HCT116 (cell line): ENCODE data around the gene MAP7. TPM values are rescaled to one million over a fixed set of nuclear protein-coding genes. Genes with fewer than 3 reads are reported as not detected.

Source experiments
- ATAC-seq: fragments of 200-7000 bp; cut with Tn5 transposase; 2 replicates; pipeline ENCODE4 v1.9.1; 2020; ENCODE audit warnings: mild to moderate bottlenecking, moderate library complexity
- BruUV-seq: library from RNA; stranded (reverse); fragments of 400-500 nt; replicated peaks from 2 replicates; lab custom pipeline; 2021; lab: Mats Ljungman, UMichigan
- CTCF ChIA-PET: fragments of 300-600 bp; sonication (Branson Sonifier 250); formaldehyde crosslinking; loops from one replicate; lab custom pipeline; 2021; ENCODE audit warnings: antibody characterized with exemption; lab: Charles Lee
- POLR2A ChIA-PET: fragments of 300-600, 350-600 bp; sonication (Branson Sonifier 250); formaldehyde crosslinking; loops from one replicate; lab custom pipeline; 2021; ENCODE audit warnings: antibody characterized with exemption; lab: Charles Lee
- RAD21 ChIA-PET, 2 experiments: fragments of 300-600 bp; sonication (Branson Sonifier 250); formaldehyde crosslinking; loops; one replicate each; lab custom pipeline; 2023; ENCODE audit warnings: low total read pairs in 2 of 2; ENCODE audit not compliant: uncharacterized antibody in 2 of 2, unreplicated experiment in 2 of 2, low non-redundant PET in 1 of 2; lab: Charles Lee
- DNase-seq: peaks from one replicate; pipeline ENCODE4 v3.0.0-alpha.2; 2010; ENCODE audit warnings: low read depth, low spot score
- H2AFZ ChIP-seq: fragments of 200-600 bp; shearing (Covaris generic), sonication (generic); 2 replicates; pipeline ENCODE4 v1.6.1; 2017; ENCODE audit warnings: low read depth, mixed run types, mixed read lengths, antibody characterized with exemption, low read length; ENCODE audit not compliant: poor library complexity, severe bottlenecking
- H3K27ac ChIP-seq: 2 replicates; pipeline ENCODE4 v1.5.1; 2012; ENCODE audit warnings: low read depth, low read length
- H3K27me3 ChIP-seq: fragments of 200-600 bp; sonication (generic); 2 replicates; pipeline ENCODE4 v1.6.1; 2016; ENCODE audit warnings: mixed run types, low read length, mixed read lengths; ENCODE audit not compliant: insufficient read depth
- H3K36me3 ChIP-seq, 2 experiments: fragments of 200-500 bp in 1 of 2; fragments of 200-600 bp in 1 of 2; sonication (Bioruptor generic) in 1 of 2; sonication (generic) in 1 of 2; 2 replicates each; pipeline versions ENCODE4 v1.5.1 to v1.6.1; 2014 to 2016; ENCODE audit warnings: low read length in 2 of 2, inconsistent platforms in 1 of 2, mixed read lengths in 1 of 2, mixed run types in 1 of 2; ENCODE audit not compliant: insufficient read depth in 2 of 2, control insufficient read depth in 1 of 2
- H3K4me1 ChIP-seq, 2 experiments: fragments of 200-600 bp in 1 of 2; sonication (generic) in 1 of 2; 2 replicates each; pipeline versions ENCODE4 v1.5.1 to v1.6.1; 2012 to 2017; ENCODE audit warnings: low read length in 2 of 2, inconsistent platforms in 1 of 2, mild to moderate bottlenecking in 1 of 2, mixed read lengths in 1 of 2, mixed run types in 1 of 2, moderate library complexity in 1 of 2; ENCODE audit not compliant: insufficient read depth in 2 of 2, control insufficient read depth in 1 of 2
- H3K4me2 ChIP-seq: fragments of 200-600 bp; sonication (generic); 2 replicates; pipeline ENCODE4 v1.6.1; 2017; ENCODE audit warnings: mixed run types, low read length, mixed read lengths
- H3K4me3 ChIP-seq, 2 experiments: fragments of 200-600 bp in 1 of 2; sonication (generic) in 1 of 2; replicated peaks in 1 of 2; 2 replicates each; pipeline ENCODE4 v1.5.1; 2011 to 2016; ENCODE audit warnings: low read length in 2 of 2, control low read depth in 1 of 2, low read depth in 1 of 2, mild to moderate bottlenecking in 1 of 2, mixed read lengths in 1 of 2, mixed run types in 1 of 2
- H3K79me2 ChIP-seq: fragments of 200-600 bp; sonication (generic); 2 replicates; pipeline ENCODE4 v1.6.1; 2017; ENCODE audit warnings: mild to moderate bottlenecking, mixed run types, low read length, moderate library complexity, mixed read lengths; ENCODE audit not compliant: insufficient read depth
- H3K9ac ChIP-seq: fragments of 200-600 bp; sonication (generic); 2 replicates; pipeline ENCODE4 v1.6.1; 2016; ENCODE audit warnings: low read length, mixed read lengths
- H3K9me2 ChIP-seq: fragments of 200-600 bp; sonication (generic), shearing (Covaris generic); 2 replicates; pipeline ENCODE4 v1.6.1; 2017; ENCODE audit warnings: mixed run types, mild to moderate bottlenecking, moderate library complexity; ENCODE audit not compliant: insufficient read depth
- H3K9me3 ChIP-seq, 2 experiments: fragments of 200-500 bp in 1 of 2; fragments of 200-600 bp in 1 of 2; sonication (Bioruptor generic) in 1 of 2; sonication (generic) in 1 of 2; 2 replicates each; pipeline ENCODE4 v1.6.1; 2014 to 2017; ENCODE audit warnings: low read length in 2 of 2, mixed read lengths in 2 of 2, inconsistent platforms in 1 of 2, low read depth in 1 of 2, mild to moderate bottlenecking in 1 of 2, mixed run types in 1 of 2, moderate library complexity in 1 of 2; ENCODE audit not compliant: control insufficient read depth in 1 of 2, insufficient read depth in 1 of 2
- H4K20me1 ChIP-seq: fragments of 200-600 bp; sonication (generic), shearing (Covaris generic); 2 replicates; pipeline ENCODE4 v1.6.1; 2017; ENCODE audit warnings: mixed run types, mild to moderate bottlenecking, moderate library complexity; ENCODE audit not compliant: insufficient read depth
- CBX3 ChIP-seq: IDR thresholded peaks from 2 replicates; pipeline ENCODE4 v1.6.1; 2012; ENCODE audit warnings: low read depth
- CEBPB ChIP-seq: IDR thresholded peaks from 2 replicates; pipeline ENCODE4 v1.6.1; 2012; ENCODE audit warnings: low read depth
- EGR1 ChIP-seq: IDR thresholded peaks from 2 replicates; pipeline ENCODE4 v1.6.1; 2012; ENCODE audit warnings: low read depth
- EZH2 ChIP-seq: fragments of 200-600 bp; sonication (generic); IDR thresholded peaks from 2 replicates; pipeline ENCODE4 v1.6.1; 2017; ENCODE audit warnings: antibody characterized with exemption, mixed run types
- EZH2phosphoT487 ChIP-seq: fragments of 200-600 bp; IDR thresholded peaks from 2 replicates; pipeline ENCODE4 v1.6.1; 2018; ENCODE audit warnings: antibody characterized with exemption, borderline replicate concordance
- JUND ChIP-seq: IDR thresholded peaks from 2 replicates; pipeline ENCODE4 v1.6.1; 2012
- POLR2A ChIP-seq: IDR thresholded peaks from 2 replicates; pipeline ENCODE4 v1.7.0; 2011; ENCODE audit warnings: borderline replicate concordance; ENCODE audit not compliant: insufficient read depth, insufficient read length; ENCODE audit errors: extremely low read depth
- POLR2AphosphoS5 ChIP-seq: IDR thresholded peaks from 2 replicates; pipeline ENCODE4 v1.6.1; 2011; ENCODE audit warnings: mild to moderate bottlenecking, low read depth, low read length, moderate library complexity
- RAD21 ChIP-seq: IDR thresholded peaks from 2 replicates; pipeline ENCODE4 v1.6.1; 2012; ENCODE audit warnings: low read depth, mild to moderate bottlenecking
- SIN3A ChIP-seq: IDR thresholded peaks from 2 replicates; pipeline ENCODE4 v1.6.1; 2012; ENCODE audit warnings: low read depth
- SRF ChIP-seq: IDR thresholded peaks from 2 replicates; pipeline ENCODE4 v1.6.1; 2012; ENCODE audit warnings: low read depth
- TCF7L2 ChIP-seq: IDR thresholded peaks from 2 replicates; pipeline ENCODE4 v1.7.0; 2011; ENCODE audit warnings: borderline replicate concordance, inconsistent platforms; ENCODE audit not compliant: insufficient read depth, insufficient read length; ENCODE audit errors: extremely low read depth
- YY1 ChIP-seq: IDR thresholded peaks from 2 replicates; pipeline ENCODE4 v1.6.1; 2011; ENCODE audit warnings: low read length, low read depth, moderate library complexity, mild to moderate bottlenecking; ENCODE audit not compliant: insufficient replicate concordance; ENCODE audit errors: extremely low read depth
- ZFX ChIP-seq: fragments of 450-650 bp; IDR thresholded peaks from 2 replicates; pipeline ENCODE4 v1.6.1; 2017
- ZNF274 ChIP-seq: fragments of 200-500 bp; sonication (Bioruptor generic); IDR thresholded peaks from 2 replicates; pipeline ENCODE4 v1.6.1; 2014; ENCODE audit warnings: mild to moderate bottlenecking, low read depth, low read length, inconsistent platforms
- intact Hi-C: fragments of 100-400 bp; cut with micrococcal nuclease; formaldehyde crosslinking; loops from 2 replicates; pipeline ENCODE4 v1.10.0; 2022
- total RNA-seq: library from RNA; stranded (reverse); gene quantifications from one replicate; pipeline ENCODE4 v1.2.1, GENCODE V29; 2021; ENCODE audit not compliant: unreplicated experiment
- TF ChIP-seq, protein P1 (sequence below): IDR thresholded peaks from 2 replicates; pipeline ENCODE4 v1.6.1; 2012
- TF ChIP-seq, protein P2 (sequence below): IDR thresholded peaks from 2 replicates; pipeline ENCODE4 v1.6.1; 2012
- TF ChIP-seq, protein P3 (sequence below): IDR thresholded peaks from 2 replicates; pipeline ENCODE4 v1.6.1; 2012; ENCODE audit warnings: low read depth

Gene MAP7
- total RNA-seq, 1 experiment from 2014 or later: 35.5 TPM

DNA sequence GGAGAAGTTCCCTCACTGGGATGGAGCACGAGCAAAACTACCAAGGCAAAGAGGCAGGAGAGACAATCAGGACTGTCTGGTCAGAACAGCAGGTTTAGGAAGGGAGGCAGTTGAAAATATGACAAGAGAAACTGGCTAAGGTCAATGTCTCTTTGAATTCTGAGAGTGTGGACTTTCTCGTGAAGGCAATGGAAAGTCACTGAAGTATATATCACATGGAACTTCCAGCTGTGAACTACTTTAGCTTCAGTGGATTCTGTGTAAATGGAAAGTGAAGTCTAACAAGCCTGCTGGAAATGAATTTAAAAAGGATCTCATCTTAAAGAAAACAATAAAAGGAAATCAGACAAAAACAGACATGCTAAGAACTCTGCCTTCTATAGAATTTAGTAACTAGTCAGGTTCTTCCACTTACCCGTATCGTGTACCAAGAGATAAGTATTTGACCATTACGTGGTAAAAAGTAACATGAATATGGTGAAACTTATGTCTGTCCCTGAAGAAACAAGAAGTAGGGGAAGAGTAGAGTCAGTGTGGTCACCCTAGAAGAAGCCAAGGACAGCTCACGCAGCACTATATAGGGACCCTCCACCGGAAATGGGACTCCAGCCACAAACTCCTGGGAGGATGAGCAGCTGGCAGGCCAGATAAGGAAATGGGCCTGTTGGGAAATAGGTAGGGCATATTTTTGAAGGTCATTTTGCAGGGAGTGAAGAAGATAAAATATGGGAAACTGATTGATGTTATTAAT lies 123.4 kb downstream of the MAP7 start:
- H3K9ac ChIP-seq: no peak overlapping the region
- CTCF ChIA-PET: no interaction called here
- H3K79me2 ChIP-seq: no peaks in the 10 kb centered on the region; the same call in 1 of the 2 replicates
- DNase-seq (no peak), ATAC-seq (no peak)
- H4K20me1 ChIP-seq: no peaks in the 10 kb centered on the region; the same call in 1 of the 2 replicates
- H3K36me3 ChIP-seq: no peaks in the 10 kb centered on the region
- H3K4me3 ChIP-seq: no peak overlapping the region
- no peak overlapping the region for H3K27ac ChIP-seq
- TF ChIP-seq, protein P1, sequence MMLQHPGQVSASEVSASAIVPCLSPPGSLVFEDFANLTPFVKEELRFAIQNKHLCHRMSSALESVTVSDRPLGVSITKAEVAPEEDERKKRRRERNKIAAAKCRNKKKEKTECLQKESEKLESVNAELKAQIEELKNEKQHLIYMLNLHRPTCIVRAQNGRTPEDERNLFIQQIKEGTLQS: no peak
- no peak for TF ChIP-seq ZNF274
- TF ChIP-seq EZH2phosphoT487: no peak
- TF ChIP-seq SRF: no peak
- TF ChIP-seq YY1: no peak
- TF ChIP-seq EZH2: no peak
- no peak for TF ChIP-seq ZFX
- TF ChIP-seq, protein P2, sequence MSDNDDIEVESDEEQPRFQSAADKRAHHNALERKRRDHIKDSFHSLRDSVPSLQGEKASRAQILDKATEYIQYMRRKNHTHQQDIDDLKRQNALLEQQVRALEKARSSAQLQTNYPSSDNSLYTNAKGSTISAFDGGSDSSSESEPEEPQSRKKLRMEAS: no peak
- no peak for TF ChIP-seq CEBPB
- TF ChIP-seq, protein P3, sequence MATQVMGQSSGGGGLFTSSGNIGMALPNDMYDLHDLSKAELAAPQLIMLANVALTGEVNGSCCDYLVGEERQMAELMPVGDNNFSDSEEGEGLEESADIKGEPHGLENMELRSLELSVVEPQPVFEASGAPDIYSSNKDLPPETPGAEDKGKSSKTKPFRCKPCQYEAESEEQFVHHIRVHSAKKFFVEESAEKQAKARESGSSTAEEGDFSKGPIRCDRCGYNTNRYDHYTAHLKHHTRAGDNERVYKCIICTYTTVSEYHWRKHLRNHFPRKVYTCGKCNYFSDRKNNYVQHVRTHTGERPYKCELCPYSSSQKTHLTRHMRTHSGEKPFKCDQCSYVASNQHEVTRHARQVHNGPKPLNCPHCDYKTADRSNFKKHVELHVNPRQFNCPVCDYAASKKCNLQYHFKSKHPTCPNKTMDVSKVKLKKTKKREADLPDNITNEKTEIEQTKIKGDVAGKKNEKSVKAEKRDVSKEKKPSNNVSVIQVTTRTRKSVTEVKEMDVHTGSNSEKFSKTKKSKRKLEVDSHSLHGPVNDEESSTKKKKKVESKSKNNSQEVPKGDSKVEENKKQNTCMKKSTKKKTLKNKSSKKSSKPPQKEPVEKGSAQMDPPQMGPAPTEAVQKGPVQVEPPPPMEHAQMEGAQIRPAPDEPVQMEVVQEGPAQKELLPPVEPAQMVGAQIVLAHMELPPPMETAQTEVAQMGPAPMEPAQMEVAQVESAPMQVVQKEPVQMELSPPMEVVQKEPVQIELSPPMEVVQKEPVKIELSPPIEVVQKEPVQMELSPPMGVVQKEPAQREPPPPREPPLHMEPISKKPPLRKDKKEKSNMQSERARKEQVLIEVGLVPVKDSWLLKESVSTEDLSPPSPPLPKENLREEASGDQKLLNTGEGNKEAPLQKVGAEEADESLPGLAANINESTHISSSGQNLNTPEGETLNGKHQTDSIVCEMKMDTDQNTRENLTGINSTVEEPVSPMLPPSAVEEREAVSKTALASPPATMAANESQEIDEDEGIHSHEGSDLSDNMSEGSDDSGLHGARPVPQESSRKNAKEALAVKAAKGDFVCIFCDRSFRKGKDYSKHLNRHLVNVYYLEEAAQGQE: no peak
- TF ChIP-seq POLR2A: no peak
- TF ChIP-seq POLR2AphosphoS5: no peak
- no peak for TF ChIP-seq JUND
- TF ChIP-seq EGR1: no peak
- no peak for TF ChIP-seq CBX3
- no peak for TF ChIP-seq RAD21
- TF ChIP-seq TCF7L2: no peak
- no peak for TF ChIP-seq SIN3A
- POLR2A ChIA-PET: no interaction called here
- RAD21 ChIA-PET: no interaction called here
- H3K4me1 ChIP-seq: no peaks in the 10 kb centered on the region
- intact Hi-C loops: no loop called here
- H3K27me3 ChIP-seq: no peaks in the 10 kb centered on the region
- no TSS peak for BruUV-seq
- no peaks in the 10 kb centered on the region for H3K9me2 ChIP-seq
- no peaks in the 10 kb centered on the region for H3K9me3 ChIP-seq
- H2AFZ ChIP-seq: no peak overlapping the region
- no peak overlapping the region for H3K4me2 ChIP-seq
